GM18519 (cell line): ENCODE data around the gene MLLT1.
A peak's percentile ranks its signal among the peaks of the same experiment; 100 is the strongest.
"Not testable (repeated sequence)": the region's sequence is repeated elsewhere in the genome, so short reads cannot be mapped to it uniquely, and the experiment has no call there.

ENCODE experiments used
- ATAC-seq: cut with Tn5 transposase; IDR thresholded peaks from one replicate; pipeline ENCODE4 v1.9.1; 2021; ENCODE audit warnings: mild to moderate bottlenecking, moderate library complexity; ENCODE audit not compliant: unreplicated experiment, low FRiP score

The MLLT1 gene, protein sequence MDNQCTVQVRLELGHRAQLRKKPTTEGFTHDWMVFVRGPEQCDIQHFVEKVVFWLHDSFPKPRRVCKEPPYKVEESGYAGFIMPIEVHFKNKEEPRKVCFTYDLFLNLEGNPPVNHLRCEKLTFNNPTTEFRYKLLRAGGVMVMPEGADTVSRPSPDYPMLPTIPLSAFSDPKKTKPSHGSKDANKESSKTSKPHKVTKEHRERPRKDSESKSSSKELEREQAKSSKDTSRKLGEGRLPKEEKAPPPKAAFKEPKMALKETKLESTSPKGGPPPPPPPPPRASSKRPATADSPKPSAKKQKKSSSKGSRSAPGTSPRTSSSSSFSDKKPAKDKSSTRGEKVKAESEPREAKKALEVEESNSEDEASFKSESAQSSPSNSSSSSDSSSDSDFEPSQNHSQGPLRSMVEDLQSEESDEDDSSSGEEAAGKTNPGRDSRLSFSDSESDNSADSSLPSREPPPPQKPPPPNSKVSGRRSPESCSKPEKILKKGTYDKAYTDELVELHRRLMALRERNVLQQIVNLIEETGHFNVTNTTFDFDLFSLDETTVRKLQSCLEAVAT

DNA sequence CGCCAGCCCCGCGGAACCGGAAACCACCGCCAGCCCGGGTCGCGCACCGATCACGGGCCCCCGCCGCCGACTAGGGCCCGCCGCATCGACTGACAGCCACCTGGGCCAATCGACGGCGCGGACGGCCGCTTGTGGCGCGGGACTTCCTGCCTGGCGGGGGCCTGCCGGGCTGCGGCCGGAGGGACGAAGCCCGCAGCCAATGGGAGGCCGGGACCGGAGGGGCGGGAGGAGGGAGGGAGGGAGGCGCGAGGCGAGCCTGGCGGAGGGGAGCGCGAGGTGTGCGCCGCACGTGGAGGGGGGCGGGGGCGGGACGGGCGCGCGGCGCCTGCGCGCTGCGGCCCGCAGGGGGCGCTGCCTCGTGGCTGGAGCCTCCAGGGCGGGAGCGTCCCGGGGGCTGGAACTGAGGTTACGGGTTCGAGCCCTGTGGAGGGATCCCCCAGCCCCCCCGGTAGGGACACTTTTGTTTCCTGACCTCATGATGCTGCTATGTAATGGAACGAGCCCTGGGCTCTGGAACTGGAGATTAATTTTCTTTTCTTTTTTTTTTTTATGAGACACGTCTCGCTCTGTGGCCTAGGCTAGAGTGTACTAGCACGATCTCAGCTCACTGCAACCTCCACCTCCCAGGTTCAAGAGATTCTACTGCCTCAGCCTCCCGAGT lies at the start of gene MLLT1:
Gene MLLT1, minus strand, starts transcription at position 45 of the 661 bp plus-strand sequence. CDS start 191 bp downstream, outside the sequence.
- ATAC-seq = peak; percentile 82

DNA sequence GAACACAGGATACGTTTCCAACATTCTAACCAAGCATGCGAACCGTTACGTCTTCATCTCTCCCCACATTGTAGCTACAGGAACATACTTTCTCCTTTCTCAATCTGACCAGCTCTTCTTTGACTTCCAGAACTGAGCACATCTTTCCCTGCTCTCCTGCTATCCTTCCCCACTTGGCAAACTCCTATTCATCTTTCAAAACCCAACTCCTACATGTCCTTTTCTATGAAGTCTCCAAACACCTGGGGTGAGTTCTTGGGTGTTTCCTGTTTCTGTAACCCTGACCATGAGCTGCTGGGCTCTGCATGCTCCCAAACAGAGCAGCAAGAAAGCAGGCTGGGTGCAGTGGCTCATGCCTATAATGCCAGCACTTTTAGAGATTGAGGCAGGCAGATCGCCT lies 47.0 kb upstream of the MLLT1 start:
- no peak for ATAC-seq

GRCh38 chr19:6325614-6326013 lies 45.8 kb upstream of the MLLT1 start:
- ATAC-seq = no peak

DNA sequence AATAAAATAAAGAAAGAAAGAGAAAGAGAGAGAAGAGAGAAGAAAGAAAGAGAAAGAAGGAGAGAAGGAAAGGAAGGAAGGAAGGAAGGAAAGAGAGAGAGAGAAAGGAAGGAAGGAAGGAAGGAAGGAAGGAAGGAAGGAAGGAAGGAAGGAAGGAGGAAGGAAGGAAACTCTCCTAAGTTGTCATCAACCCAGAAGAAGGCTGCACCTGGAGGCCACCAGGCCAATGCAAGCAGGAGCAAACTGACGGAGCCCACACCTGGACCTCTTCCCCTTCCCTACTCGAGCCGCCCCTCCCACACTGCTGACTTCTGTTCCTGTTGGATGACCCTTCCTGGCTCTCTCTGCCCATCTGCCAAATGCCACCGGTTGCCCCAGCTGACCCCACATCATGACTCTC lies 45.0 kb upstream of the MLLT1 start:
- no peak for ATAC-seq

DNA sequence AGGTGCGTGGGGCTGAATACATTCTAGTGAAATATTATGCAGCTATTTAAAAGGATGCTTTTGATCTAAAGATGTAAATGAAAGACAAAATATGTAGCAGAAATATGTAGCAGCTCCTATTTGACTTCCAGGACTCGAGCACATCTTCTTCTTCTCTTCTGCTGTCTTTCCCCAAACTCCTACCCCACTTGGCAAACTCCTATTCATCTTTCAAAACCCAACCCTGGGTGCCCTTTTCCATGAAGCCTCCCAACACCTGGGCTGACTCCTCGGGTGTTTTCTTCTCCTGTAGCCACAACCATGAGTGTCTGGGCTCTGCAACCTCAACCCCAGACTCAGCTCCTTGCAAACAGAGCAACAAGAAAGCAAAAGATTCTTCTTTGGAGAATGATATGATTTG lies 42.5 kb upstream of the MLLT1 start:
- no peak for ATAC-seq

DNA sequence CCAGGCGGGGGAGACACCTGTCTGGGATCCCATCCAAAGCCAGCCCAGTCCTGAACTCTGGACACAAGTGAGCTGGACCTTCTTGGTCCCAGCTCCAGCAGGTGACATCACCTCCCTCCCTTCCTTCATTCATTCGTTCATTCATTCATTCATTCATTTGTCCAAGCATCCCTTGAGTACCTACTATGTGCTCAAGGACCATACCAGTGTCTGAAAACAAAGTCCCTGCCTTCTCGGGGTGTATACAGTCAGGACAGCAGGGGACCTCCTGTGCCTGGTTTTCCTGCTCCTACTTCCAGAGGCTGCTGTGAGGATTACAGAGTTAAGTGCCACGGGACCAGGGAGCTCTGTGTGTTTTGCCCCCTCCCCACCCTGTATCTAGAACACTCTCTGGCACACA lies 39.6 kb upstream of the MLLT1 start:
- ATAC-seq = no peak

- no peak for ATAC-seq
These were observed 39.0 kb upstream of the MLLT1 start for GRCh38 chr19:6318772-6319171.

GRCh38 chr19:6315646-6316045 lies 35.9 kb upstream of the MLLT1 start:
- ATAC-seq = not testable (repeated sequence)

DNA sequence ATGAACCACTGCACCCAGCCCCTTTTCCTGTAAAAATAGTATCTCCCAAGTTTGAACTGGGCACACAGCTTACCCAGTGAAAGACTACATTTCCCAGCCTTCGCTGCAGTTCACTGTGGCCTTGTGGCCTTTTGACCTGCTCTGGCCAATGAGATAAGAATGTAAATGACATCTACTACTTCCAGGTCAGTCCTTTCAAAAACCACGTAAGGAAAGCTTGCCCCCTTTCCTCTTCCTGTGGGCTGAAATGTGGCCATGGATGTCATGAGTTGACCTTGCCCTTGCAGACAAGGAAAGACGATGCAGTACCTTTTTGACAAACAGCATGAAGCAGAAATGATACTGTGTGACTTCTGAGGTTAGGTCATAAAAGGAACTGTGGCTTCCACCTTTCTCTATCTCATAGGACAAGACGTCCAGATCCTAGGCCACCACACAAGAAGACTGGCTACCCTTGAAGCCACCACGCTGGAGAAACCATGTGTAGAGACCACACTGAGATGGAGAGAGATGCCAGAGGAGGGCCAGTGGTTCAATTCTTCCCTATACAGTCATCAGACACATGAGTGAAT lies 33.7 kb upstream of the MLLT1 start:
- ATAC-seq = no peak

DNA sequence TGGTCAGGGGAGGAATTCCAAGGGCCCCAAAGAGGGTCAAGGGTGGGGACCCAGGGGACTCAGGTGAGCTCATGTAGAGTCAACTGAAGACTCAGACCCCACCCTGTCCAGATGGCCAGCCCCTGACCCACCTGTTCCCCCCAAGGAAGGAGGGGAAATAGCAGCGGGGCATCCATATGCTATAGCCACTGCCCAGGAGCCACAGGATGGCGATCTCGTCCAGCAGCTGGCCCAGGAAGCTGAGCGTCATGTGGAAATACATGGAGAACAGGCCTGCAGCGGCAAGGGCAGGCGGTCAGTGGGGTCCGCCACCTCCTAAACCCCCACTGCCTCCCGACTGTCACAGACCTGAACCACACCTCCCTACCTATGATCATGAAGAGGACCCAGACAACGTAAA lies 32.2 kb upstream of the MLLT1 start:
- ATAC-seq = no peak

DNA sequence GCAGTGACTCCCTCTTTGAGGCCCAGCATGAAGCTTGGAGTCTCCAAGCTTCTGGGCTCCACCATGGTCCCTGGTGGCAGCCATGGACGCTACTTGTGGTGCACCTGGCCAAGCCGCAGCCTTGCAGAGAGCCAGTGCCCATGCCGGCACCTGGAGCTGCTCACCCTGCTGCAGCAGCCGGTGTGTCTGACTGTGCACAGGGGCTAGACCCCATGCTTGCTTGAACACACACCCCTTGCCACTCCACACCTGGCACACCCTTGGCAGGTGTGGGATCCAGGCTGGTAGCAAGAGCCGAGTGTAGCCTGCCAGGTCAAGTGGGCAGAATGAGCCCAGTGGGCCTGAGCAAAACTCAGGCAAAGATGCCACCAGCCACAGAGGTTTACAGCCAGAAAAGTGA lies 18.6 kb upstream of the MLLT1 start:
- ATAC-seq = no peak

GRCh38 chr19:6297202-6297601 lies 17.4 kb upstream of the MLLT1 start:
- no peak for ATAC-seq

GRCh38 chr19:6292006-6292405 lies 12.2 kb upstream of the MLLT1 start:
- ATAC-seq = no peak

GRCh38 chr19:6288737-6289136 lies 9.0 kb upstream of the MLLT1 start:
- no peak for ATAC-seq

DNA sequence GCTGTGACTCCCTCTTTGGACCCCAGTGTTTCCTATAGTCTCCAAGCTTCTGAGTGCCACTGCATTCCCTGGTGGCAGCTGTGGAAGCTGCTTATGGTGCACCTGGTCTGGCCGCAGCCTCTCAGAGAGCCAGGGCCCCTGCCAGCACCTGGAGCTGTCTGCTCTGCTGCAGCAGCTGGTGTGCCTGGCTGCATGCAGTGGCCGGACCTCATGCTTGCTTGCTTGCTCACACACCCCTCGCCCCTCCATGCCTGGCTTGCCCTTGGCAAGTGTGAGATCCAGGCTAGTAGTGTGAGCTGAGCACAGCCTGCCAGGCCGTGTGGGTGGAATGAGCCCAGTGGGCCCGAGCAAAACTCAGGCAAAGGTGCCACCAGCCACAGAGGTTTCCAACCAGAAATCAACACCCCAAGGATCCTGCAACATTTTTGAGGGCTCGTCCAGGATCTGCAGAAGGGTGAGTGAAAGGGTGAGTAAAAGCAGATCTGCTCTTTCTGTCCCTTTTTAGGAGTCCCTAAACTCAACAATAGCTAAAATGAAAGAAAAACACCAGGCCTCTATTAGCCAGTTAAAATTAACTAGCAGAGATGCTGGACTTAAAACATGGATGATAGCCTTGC lies 7.6 kb upstream of the MLLT1 start:
- ATAC-seq = no peak

DNA sequence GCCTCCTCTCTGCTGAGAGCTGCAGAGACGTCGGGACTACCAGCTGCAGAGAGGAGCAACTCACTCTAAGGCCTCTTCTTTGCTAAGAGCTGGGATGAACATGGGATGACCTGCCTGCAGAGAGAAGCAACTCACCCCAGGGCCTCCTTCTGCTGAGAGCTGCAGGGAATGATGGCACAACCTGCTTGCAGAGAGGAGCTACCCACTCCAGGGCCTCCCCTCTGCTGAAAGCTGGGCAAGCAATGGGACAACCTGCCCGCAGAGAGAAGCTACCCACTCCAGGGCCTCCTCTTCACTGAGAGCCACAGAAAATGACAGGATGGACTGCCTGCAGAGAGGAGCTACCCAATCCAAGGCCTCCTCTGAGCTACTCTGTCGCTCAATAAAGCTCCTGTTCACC lies 6.9 kb upstream of the MLLT1 start:
- ATAC-seq = no peak

GRCh38 chr19:6282393-6282792 lies 2.6 kb upstream of the MLLT1 start:
- ATAC-seq = not testable (repeated sequence)

DNA sequence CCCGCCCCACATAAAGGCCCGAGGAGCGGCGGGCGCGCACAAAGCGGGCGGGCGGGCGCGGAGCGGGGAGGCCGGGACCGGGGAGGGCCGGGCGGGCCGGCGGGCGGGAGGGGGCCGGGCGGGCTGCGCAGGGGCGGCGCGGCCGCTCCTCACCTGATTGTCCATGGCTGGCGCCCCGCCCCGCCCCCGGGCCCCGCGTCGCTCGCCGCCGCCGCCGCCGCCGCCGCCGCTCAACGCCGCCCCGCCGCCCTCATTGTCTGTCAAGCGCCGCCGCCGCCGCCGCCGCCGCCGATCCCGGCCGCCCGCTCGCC lies 200 bp downstream of the MLLT1 start:
- ATAC-seq = peak; percentile 10

DNA sequence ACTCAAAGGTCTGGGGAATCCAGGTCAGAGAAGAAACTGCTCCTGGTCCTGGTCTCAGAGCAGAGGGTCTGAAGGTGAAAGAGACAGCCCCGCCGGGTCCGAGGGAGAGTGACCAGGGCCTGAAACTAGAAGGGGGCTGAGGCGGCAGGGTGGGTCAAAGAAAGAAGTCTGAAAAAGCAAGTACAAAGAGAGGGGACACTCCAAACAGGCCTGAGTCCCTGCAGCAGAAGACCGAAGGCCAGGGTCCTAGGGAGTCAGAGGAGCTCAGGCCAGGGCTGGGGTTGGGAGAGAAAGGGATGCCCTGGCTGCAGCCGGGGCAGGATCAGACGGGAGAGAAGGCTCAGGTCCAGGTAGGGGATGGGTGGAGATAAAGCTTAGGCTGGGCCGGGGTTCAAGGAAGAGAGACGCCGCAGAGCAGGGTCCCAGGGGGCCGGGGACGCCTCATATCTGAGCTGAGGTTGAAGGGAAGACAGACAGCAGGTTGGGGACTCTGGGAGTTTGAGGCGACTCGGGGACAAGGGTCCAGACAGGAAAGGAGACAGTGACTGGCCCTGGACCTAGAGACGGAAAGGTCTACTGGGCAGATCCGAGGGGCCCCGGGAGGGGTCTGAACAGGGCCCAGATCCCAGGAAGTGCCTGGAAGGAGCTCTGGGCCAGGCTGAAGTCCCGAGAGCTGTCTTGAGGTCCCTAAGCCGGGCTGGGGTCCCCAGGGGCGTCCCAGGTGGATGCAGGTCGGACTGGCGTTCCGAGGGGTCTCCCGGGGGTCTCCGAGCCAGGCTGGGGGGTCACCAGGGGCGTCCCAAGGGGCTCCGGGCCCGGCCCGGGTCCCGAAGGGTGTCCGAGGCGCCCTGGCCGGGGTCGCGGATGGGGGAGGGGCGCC lies 795 bp downstream of the MLLT1 start:
- no peak for ATAC-seq

- ATAC-seq = no peak
These were observed 1.7 kb downstream of the MLLT1 start for GRCh38 chr19:6278051-6278450.
